LNCaP clone FGC (cell line): ENCODE results near the gene PIMREG.

Source experiments
- DNase-seq: peaks from one replicate; pipeline ENCODE4 v3.0.0-alpha.2; 2011; ENCODE audit warnings: low read depth
- H3K4me3 ChIP-seq: 2 replicates; pipeline ENCODE4 v1.5.1; 2011; ENCODE audit warnings: mild to moderate bottlenecking, low read depth, low read length, control low read depth
- CTCF ChIP-seq: IDR thresholded peaks from 2 replicates; pipeline ENCODE4 v1.5.1; 2012; ENCODE audit warnings: mild to moderate bottlenecking; ENCODE audit not compliant: control insufficient read depth, insufficient read depth; ENCODE audit errors: extremely low read depth

The PIMREG gene

GRCh38 chr17:6474906-6475305 is 30.7 kb downstream of the PIMREG start:
- TF ChIP-seq CTCF = no peak
- no peak for DNase-seq
- no peak overlapping the region for H3K4me3 ChIP-seq

GRCh38 chr17:6475411-6475810 is 31.2 kb downstream of the PIMREG start:
- TF ChIP-seq CTCF = no peak
- no peak for DNase-seq

GRCh38 chr17:6476076-6476809 is 32.0 kb downstream of the PIMREG start:
- no peak for TF ChIP-seq CTCF
- no peak overlapping the region for H3K4me3 ChIP-seq
- no peak for DNase-seq

More at GRCh38 chr17:6475411-6475810, 31.2 kb downstream of the PIMREG start:
- no peak overlapping the region for H3K4me3 ChIP-seq

GRCh38 chr17:6476810-6477179 is 32.5 kb downstream of the PIMREG start:
- DNase-seq = no peak
- TF ChIP-seq CTCF = no peak
- H3K4me3 ChIP-seq = no peak overlapping the region

- H3K4me3 ChIP-seq = no peak overlapping the region
- no peak for TF ChIP-seq CTCF
- DNase-seq = no peak
Observed at GRCh38 chr17:6477831-6478383, 33.7 kb downstream of the PIMREG start.

- DNase-seq = no peak
- H3K4me3 ChIP-seq = no peak overlapping the region
- no peak for TF ChIP-seq CTCF
Observed at GRCh38 chr17:6478486-6478885, 34.2 kb downstream of the PIMREG start.
